Activated CD4-positive, alpha-beta T cell treated with anti-CD3 and anti-CD28 coated beads, Interleukin-2, amount 50 U/mL, for 1 hour (primary cell): ENCODE data around the gene GGTA1.
"Not testable (repeated sequence)": the region's sequence is repeated elsewhere in the genome, so short reads cannot be mapped to it uniquely, and the experiment has no call there.

Experiments used
- DNase-seq: peaks from one replicate; pipeline ENCODE4 v3.0.0-alpha.2; 2020

GGTA1 gene

GRCh38 chr9:121455527-121456239 is 44.0 kb downstream of the GGTA1 start:
- no peak for DNase-seq

- DNase-seq = no peak
These were observed 44.7 kb downstream of the GGTA1 start for GRCh38 chr9:121454972-121455371.

- DNase-seq = no peak
These were observed 46.3 kb downstream of the GGTA1 start for GRCh38 chr9:121453232-121453892.

- DNase-seq = no peak
These were observed 47.6 kb downstream of the GGTA1 start for GRCh38 chr9:121452085-121452484.

GRCh38 chr9:121451586-121451985 is 48.1 kb downstream of the GGTA1 start:
- DNase-seq = no peak

GRCh38 chr9:121450241-121450640 is 49.4 kb downstream of the GGTA1 start:
- no peak for DNase-seq

- no peak for DNase-seq
These were observed 49.9 kb downstream of the GGTA1 start for GRCh38 chr9:121449786-121450185.

- DNase-seq = no peak
These were observed 52.3 kb downstream of the GGTA1 start for GRCh38 chr9:121447321-121447834.

GRCh38 chr9:121445986-121446385 is 53.7 kb downstream of the GGTA1 start:
- DNase-seq = no peak

GRCh38 chr9:121443981-121444380 is 55.7 kb downstream of the GGTA1 start:
- DNase-seq = no peak

- no peak for DNase-seq
These were observed 58.5 kb downstream of the GGTA1 start for GRCh38 chr9:121441165-121441564.

GRCh38 chr9:121439711-121440664 is 59.7 kb downstream of the GGTA1 start:
- no peak for DNase-seq

- DNase-seq = no peak
These were observed 60.6 kb downstream of the GGTA1 start for GRCh38 chr9:121439016-121439415.

GRCh38 chr9:121437891-121438290 is 61.8 kb downstream of the GGTA1 start:
- DNase-seq = no peak

GRCh38 chr9:121437046-121437445 is 62.6 kb downstream of the GGTA1 start:
- not testable (repeated sequence) for DNase-seq

- DNase-seq = no peak
These were observed 64.7 kb downstream of the GGTA1 start for GRCh38 chr9:121434969-121435368.

GRCh38 chr9:121427899-121428298 is 71.7 kb downstream of the GGTA1 start:
- no peak for DNase-seq

- no peak for DNase-seq
These were observed 75.6 kb downstream of the GGTA1 start for GRCh38 chr9:121424024-121424432.

GRCh38 chr9:121411993-121412392 is 87.7 kb downstream of the GGTA1 start:
- no peak for DNase-seq

GRCh38 chr9:121405899-121406298 is 93.7 kb downstream of the GGTA1 start:
- no peak for DNase-seq
